ENCODE results near the gene NTN1.
A peak's percentile ranks its signal among the peaks of the same experiment; 100 is the strongest.

NTN1 gene

GRCh38 chr17:9235346-9235745, 214.0 kb downstream of the NTN1 start:
- DNase-seq: no peak

GRCh38 chr17:9236286-9237052, 215.2 kb downstream of the NTN1 start:
- DNase-seq: no peak

GRCh38 chr17:9237053-9237410, 215.7 kb downstream of the NTN1 start:
- DNase-seq: no peak

- no peak for DNase-seq
Observed at GRCh38 chr17:9237661-9238301, 216.5 kb downstream of the NTN1 start.

- DNase-seq: no peak
Observed at GRCh38 chr17:9238340-9239245, 217.3 kb downstream of the NTN1 start.

- no peak for DNase-seq
Observed at GRCh38 chr17:9239246-9239792, 218.0 kb downstream of the NTN1 start.

- DNase-seq: peak; percentile 89
Observed at GRCh38 chr17:9239793-9240658, 218.7 kb downstream of the NTN1 start.

GRCh38 chr17:9240659-9241370, 219.5 kb downstream of the NTN1 start:
- DNase-seq: no peak

GRCh38 chr17:9241371-9241712, 220.0 kb downstream of the NTN1 start:
- DNase-seq: no peak

- DNase-seq: no peak
Observed at GRCh38 chr17:9241774-9242496, 220.6 kb downstream of the NTN1 start.

- DNase-seq: no peak
Observed at GRCh38 chr17:9242497-9242881, 221.2 kb downstream of the NTN1 start.

GRCh38 chr17:9242983-9243382, 221.7 kb downstream of the NTN1 start:
- no peak for DNase-seq

- DNase-seq: no peak
Observed at GRCh38 chr17:9244066-9245052, 223.0 kb downstream of the NTN1 start.

GRCh38 chr17:9247401-9247938, 226.2 kb downstream of the NTN1 start:
- no peak for DNase-seq

GRCh38 chr17:9249245-9249953, 228.1 kb downstream of the NTN1 start:
- DNase-seq: no peak

GRCh38 chr17:9251273-9251672, 230.0 kb downstream of the NTN1 start:
- DNase-seq: no peak

- no peak for DNase-seq
Observed at GRCh38 chr17:9253308-9253707, 232.0 kb downstream of the NTN1 start.

GRCh38 chr17:9254841-9255240, 233.5 kb downstream of the NTN1 start:
- DNase-seq: no peak

- DNase-seq: no peak
Observed at GRCh38 chr17:9255833-9256232, 234.5 kb downstream of the NTN1 start.

Measured in activated effector memory CD4-positive, alpha-beta T cell treated with anti-CD3 and anti-CD28 coated beads, Interleukin-2, amount 50 U/mL, for 16 hours (primary cell).